SK-N-SH treated with all-trans-retinoic acid at 6 μM for 48 hours (cell line): Measurements from ENCODE around the gene ST3GAL5.
"Not testable (repeated sequence)": the region's sequence is repeated elsewhere in the genome, so short reads cannot be mapped to it uniquely, and the experiment has no call there.

ENCODE experiments used
- BACH2 ChIP-seq: fragments of 250-450 bp; sonication (Bioruptor Pico); IDR thresholded peaks from 2 replicates; pipeline ENCODE4 v1.9.0; 2021; ENCODE audit warnings: mild to moderate bottlenecking, borderline replicate concordance
- ISL1 ChIP-seq: fragments of 250-450 bp; sonication (Bioruptor Pico); IDR thresholded peaks from 2 replicates; pipeline ENCODE4 v2.1.2; 2022; ENCODE audit warnings: mild to moderate bottlenecking, moderate library complexity
- PPARA ChIP-seq: fragments of 250-450 bp; sonication (Bioruptor Pico); IDR thresholded peaks from 2 replicates; pipeline ENCODE4 v1.5.0; 2020; ENCODE audit warnings: mild to moderate bottlenecking, borderline replicate concordance
- RARB ChIP-seq: fragments of 250-450 bp; sonication (Bioruptor Pico); IDR thresholded peaks from 2 replicates; pipeline ENCODE4 v1.8.0; 2021; ENCODE audit warnings: mild to moderate bottlenecking, moderate library complexity
- ZFP30 ChIP-seq: fragments of 450-650 bp; formaldehyde crosslinking; IDR thresholded peaks from 2 replicates; pipeline ENCODE4 v1.5.0; 2022; ENCODE audit warnings: mild to moderate bottlenecking, moderate library complexity
- ZNF565 ChIP-seq: fragments of 450-650 bp; formaldehyde crosslinking; conservative IDR thresholded peaks from 2 replicates; pipeline ENCODE4 v1.5.0; 2020; ENCODE audit warnings: low read depth, mild to moderate bottlenecking, moderate library complexity

DNA sequence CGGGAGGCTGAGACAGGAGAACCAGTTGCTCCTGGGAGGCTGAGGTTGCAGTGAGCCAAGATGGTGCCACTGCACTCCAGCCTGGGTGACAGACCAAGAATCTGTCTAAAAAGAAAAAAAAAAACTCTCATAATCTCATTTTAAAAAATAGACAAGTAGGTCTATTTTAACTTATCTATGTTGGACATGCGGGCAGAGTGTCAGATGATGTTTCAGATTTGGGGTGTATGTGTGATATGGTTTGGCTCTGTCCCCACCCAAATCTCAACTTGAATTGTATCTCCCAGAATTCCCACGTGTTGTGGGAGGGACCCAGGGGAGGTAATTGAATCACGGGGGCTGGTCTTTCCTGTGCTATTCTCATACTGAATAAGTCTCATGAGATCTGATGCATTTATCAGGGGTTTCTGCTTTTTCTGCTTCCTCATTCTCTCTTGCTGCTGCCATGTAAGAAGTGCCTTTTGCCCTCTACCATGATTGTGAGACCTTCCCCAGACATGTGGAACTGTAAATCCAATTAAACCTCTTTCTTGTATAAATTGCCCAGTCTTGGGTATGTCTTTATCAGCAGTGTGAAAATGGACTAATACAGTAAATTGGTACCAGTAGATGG lies 8.0 kb downstream of the ST3GAL5 start:
- not testable (repeated sequence) for TF ChIP-seq PPARA; BACH2 (CRISPR knock-in tag); RARB (CRISPR knock-in tag); ZFP30 (CRISPR knock-in tag); ZNF565 (CRISPR knock-in tag); ISL1 (CRISPR knock-in tag)
